ENCODE measurements around the gene CEP104. TPM values are rescaled to one million over a fixed set of nuclear protein-coding genes. Genes with fewer than 3 reads are reported as not detected.
A peak's percentile ranks its signal among the peaks of the same experiment; 100 is the strongest.

The CEP104 gene
- total and polyA plus RNA-seq, 4 experiments from 2014 or later = 10.3 to 64.4 (median 47.4) TPM

GRCh38 chr1:3828391-3828790 is 28.6 kb downstream of the CEP104 start:
- H3K36me3 Mint-ChIP-seq = peaks cover 58 to 73% of the 10 kb centered on the region in 2 donors
- peaks cover 38% of the 10 kb centered on the region for H3K36me3 ChIP-seq (ENCODE audit: insufficient read depth, low read length)

GRCh38 chr1:3827813-3828307 is 29.2 kb downstream of the CEP104 start:
- CTCF ChIA-PET (ENCODE audit: partially characterized antibody) = no interaction called here
- Histone ChIP-seq H3K9me3 (ENCODE audit: control insufficient read depth in 1 of 2, low read length in 2 of 2) (no peaks in the 10 kb centered on the region), H3K4me3 (ENCODE audit: low read length in 2 of 2) (no peak overlapping the region), H3K27me3 (ENCODE audit: insufficient read depth, low read length) (no peaks in the 10 kb centered on the region), H3K36me3 (ENCODE audit: insufficient read depth, low read length) (peaks cover 42% of the 10 kb centered on the region), H3K4me1 (ENCODE audit: insufficient read depth, low read length) (no peaks in the 10 kb centered on the region), H3K27ac (ENCODE audit: low read depth, low read length) (no peak overlapping the region)
- Mint-ChIP-seq H3K27ac (no peak overlapping the region), H3K4me3 (no peak overlapping the region), H3K36me3 (peaks cover 56 to 75% of the 10 kb centered on the region in 2 donors), H3K4me1 (no peaks in the 10 kb centered on the region), H3K27me3 (no peaks in the 10 kb centered on the region), H3K9me3 (no peaks in the 10 kb centered on the region)
- intact Hi-C loops (cut with micrococcal nuclease) = no loop called here
- POLR2A ChIA-PET (ENCODE audit: partially characterized antibody) = no interaction called here
- DNase-seq = no peak

More at GRCh38 chr1:3828391-3828790, 28.6 kb downstream of the CEP104 start:
- peak overlapping the region in 1 of 7 donors; percentile 56 for H3K27ac Mint-ChIP-seq
- H3K27me3 Mint-ChIP-seq = no peaks in the 10 kb centered on the region
- intact Hi-C loops (cut with micrococcal nuclease) = no loop called here
- no peaks in the 10 kb centered on the region for H3K27me3 ChIP-seq (ENCODE audit: insufficient read depth, low read length)
- CTCF ChIA-PET (ENCODE audit: partially characterized antibody) = no interaction called here
- POLR2A ChIA-PET (ENCODE audit: partially characterized antibody) = no interaction called here
- H3K27ac ChIP-seq (ENCODE audit: low read depth, low read length) = no peak overlapping the region
- H3K4me3 ChIP-seq (ENCODE audit: low read length in 2 of 2) = no peak overlapping the region
- H3K9me3 Mint-ChIP-seq = no peaks in the 10 kb centered on the region
- H3K4me1 Mint-ChIP-seq = no peaks in the 10 kb centered on the region
- no peak for DNase-seq
- no peaks in the 10 kb centered on the region for H3K9me3 ChIP-seq (ENCODE audit: control insufficient read depth in 1 of 2, low read length in 2 of 2)
- no peaks in the 10 kb centered on the region for H3K4me1 ChIP-seq (ENCODE audit: insufficient read depth, low read length)
- H3K4me3 Mint-ChIP-seq = no peak overlapping the region

DNA sequence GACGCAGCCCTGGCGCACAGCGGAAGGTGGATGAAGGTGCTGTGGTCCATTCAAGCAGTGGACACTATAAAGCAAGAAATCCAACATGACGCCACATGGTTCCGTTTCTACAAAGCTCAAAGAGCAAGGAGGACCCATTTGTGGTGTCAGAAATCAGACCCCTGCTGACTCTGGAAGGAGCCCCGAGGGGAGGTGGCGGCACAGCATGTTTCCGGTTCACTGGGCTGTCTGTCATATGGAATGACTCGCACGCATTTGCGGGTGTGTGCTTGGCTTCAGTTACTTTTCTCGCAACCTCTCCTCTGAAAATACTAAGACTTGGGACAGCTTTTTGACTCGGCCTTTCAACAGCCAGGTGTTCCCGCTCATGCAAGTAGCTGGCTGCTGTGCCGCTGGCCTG is 31.7 kb downstream of the CEP104 start:
- H3K27ac Mint-ChIP-seq = no peak overlapping the region
- intact Hi-C loops (cut with micrococcal nuclease) = no loop called here
- no peak overlapping the region for H3K4me3 ChIP-seq (ENCODE audit: low read length in 2 of 2)
- H3K27me3 Mint-ChIP-seq = no peaks in the 10 kb centered on the region
- H3K36me3 Mint-ChIP-seq = peaks cover 62 to 82% of the 10 kb centered on the region in 2 donors
- no peaks in the 10 kb centered on the region for H3K4me1 ChIP-seq (ENCODE audit: insufficient read depth, low read length)
- no peaks in the 10 kb centered on the region for H3K27me3 ChIP-seq (ENCODE audit: insufficient read depth, low read length)
- H3K4me3 Mint-ChIP-seq = no peak overlapping the region
- no peaks in the 10 kb centered on the region for H3K9me3 ChIP-seq (ENCODE audit: control insufficient read depth in 1 of 2, low read length in 2 of 2)
- peaks cover 0 to 2% (median 0%) of the 10 kb centered on the region in 4 donors for H3K4me1 Mint-ChIP-seq
- peaks cover 48% of the 10 kb centered on the region for H3K36me3 ChIP-seq (ENCODE audit: insufficient read depth, low read length)
- no peak overlapping the region for H3K27ac ChIP-seq (ENCODE audit: low read depth, low read length)
- ChIA-PET CTCF (ENCODE audit: partially characterized antibody) (no interaction called here), POLR2A (ENCODE audit: partially characterized antibody) (no interaction called here)
- no peak for DNase-seq
- H3K9me3 Mint-ChIP-seq = no peaks in the 10 kb centered on the region

DNA sequence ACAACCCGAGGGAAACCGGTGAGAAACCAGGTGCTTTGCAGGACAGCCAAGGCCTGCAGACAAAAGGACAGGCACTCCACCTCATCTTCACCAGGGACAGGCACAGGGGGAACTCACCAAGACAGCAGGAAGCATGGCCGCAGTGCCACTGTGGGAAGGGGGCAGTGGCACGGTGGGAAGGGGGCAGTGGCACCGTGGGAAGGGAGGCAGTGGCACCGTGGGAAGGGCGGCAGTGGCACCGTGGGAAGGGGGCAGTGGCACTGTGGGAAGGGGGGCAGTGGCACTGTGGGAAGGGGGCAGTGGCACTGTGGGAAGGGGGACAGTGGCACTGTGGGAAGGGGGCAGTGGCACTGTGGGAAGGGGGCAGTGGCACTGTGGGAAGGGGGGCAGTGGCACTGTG is 32.4 kb downstream of the CEP104 start:
- no peak overlapping the region for H3K4me3 ChIP-seq (ENCODE audit: low read length in 2 of 2)
- H3K36me3 ChIP-seq (ENCODE audit: insufficient read depth, low read length) = peaks cover 50% of the 10 kb centered on the region
- POLR2A ChIA-PET (ENCODE audit: partially characterized antibody) = no interaction called here
- no peaks in the 10 kb centered on the region for H3K9me3 ChIP-seq (ENCODE audit: control insufficient read depth in 1 of 2, low read length in 2 of 2)
- no peak overlapping the region for H3K27ac ChIP-seq (ENCODE audit: low read depth, low read length)
- CTCF ChIA-PET (ENCODE audit: partially characterized antibody) = no interaction called here
- intact Hi-C loops (cut with micrococcal nuclease) = no loop called here
- H3K4me1 ChIP-seq (ENCODE audit: insufficient read depth, low read length) = no peaks in the 10 kb centered on the region
- H3K27me3 Mint-ChIP-seq = no peaks in the 10 kb centered on the region
- no peak for DNase-seq
- no peaks in the 10 kb centered on the region for H3K27me3 ChIP-seq (ENCODE audit: insufficient read depth, low read length)
- H3K4me1 Mint-ChIP-seq = peaks cover 0 to 3% (median 0%) of the 10 kb centered on the region in 4 donors
- H3K4me3 Mint-ChIP-seq = no peak overlapping the region
- H3K36me3 Mint-ChIP-seq = peaks cover 61 to 81% of the 10 kb centered on the region in 2 donors
- H3K9me3 Mint-ChIP-seq = no peaks in the 10 kb centered on the region
- H3K27ac Mint-ChIP-seq = no peak overlapping the region

DNA sequence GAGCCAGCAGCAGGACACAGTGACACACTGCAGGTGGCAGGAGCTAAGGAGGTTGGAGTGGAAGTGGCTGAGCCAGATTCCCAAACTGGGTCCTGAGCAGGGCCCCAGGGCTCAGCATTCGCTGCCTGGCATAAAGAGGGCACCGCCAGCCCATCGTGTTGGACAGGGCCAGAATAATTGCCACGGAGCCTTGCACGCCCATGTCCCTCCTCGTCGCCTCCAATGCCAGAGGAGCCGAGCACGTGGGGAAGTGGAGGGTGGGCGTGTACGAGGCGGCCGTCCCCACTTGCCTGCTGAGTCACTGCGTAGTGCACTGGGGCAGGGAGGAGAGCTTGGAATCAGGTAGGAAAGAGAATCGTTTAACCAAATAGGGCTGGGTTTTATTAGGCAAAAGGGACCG is 34.6 kb downstream of the CEP104 start:
- no peak for DNase-seq
- H3K27ac Mint-ChIP-seq = no peak overlapping the region
- ChIA-PET POLR2A (ENCODE audit: partially characterized antibody) (no interaction called here), CTCF (ENCODE audit: partially characterized antibody) (interaction anchor here (0.6 kb wide), 1 partner anchor 11 kb away, joined by 3 read pairs; no protein-coding TSS in a partner anchor)
- no peaks in the 10 kb centered on the region for H3K27me3 Mint-ChIP-seq
- no peaks in the 10 kb centered on the region for H3K4me1 ChIP-seq (ENCODE audit: insufficient read depth, low read length)
- H3K9me3 Mint-ChIP-seq = no peaks in the 10 kb centered on the region
- H3K4me1 Mint-ChIP-seq = peaks cover 0 to 3% (median 0%) of the 10 kb centered on the region in 4 donors
- H3K9me3 ChIP-seq (ENCODE audit: control insufficient read depth in 1 of 2, low read length in 2 of 2) = no peaks in the 10 kb centered on the region
- H3K27ac ChIP-seq (ENCODE audit: low read depth, low read length) = no peak overlapping the region
- H3K36me3 Mint-ChIP-seq = peaks cover 58 to 74% of the 10 kb centered on the region in 2 donors
- H3K36me3 ChIP-seq (ENCODE audit: insufficient read depth, low read length) = peaks cover 38% of the 10 kb centered on the region
- H3K27me3 ChIP-seq (ENCODE audit: insufficient read depth, low read length) = no peaks in the 10 kb centered on the region
- intact Hi-C loops (cut with micrococcal nuclease) = no loop called here
- H3K4me3 Mint-ChIP-seq = no peak overlapping the region
- H3K4me3 ChIP-seq (ENCODE audit: low read length in 2 of 2) = no peak overlapping the region

DNA sequence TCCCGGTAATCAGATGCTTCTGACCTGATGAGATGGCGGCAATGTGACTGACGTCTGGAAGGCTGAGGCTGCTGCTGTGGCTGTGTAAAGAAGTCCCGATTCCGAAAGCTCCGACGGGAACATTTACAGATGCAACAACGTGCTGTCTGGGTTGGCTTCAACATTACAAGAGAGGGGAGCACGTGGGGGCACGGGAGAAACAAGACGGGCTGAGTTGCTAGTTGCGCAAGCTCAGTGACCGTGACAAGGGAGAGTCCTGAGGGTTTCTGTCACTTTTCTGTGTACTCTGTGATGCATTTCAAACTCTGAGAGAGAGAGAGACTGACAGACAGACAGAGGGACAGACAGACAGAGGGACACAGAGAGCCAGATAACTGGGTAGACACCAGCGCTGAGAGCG is 35.1 kb downstream of the CEP104 start:
- Mint-ChIP-seq H3K27ac (no peak overlapping the region), H3K36me3 (peaks cover 58 to 73% of the 10 kb centered on the region in 2 donors), H3K27me3 (no peaks in the 10 kb centered on the region), H3K4me1 (peaks cover 0 to 3% (median 0%) of the 10 kb centered on the region in 4 donors), H3K9me3 (no peaks in the 10 kb centered on the region), H3K4me3 (no peak overlapping the region)
- Histone ChIP-seq H3K36me3 (ENCODE audit: insufficient read depth, low read length) (peaks cover 38% of the 10 kb centered on the region), H3K27me3 (ENCODE audit: insufficient read depth, low read length) (no peaks in the 10 kb centered on the region), H3K4me3 (ENCODE audit: low read length in 2 of 2) (no peak overlapping the region), H3K27ac (ENCODE audit: low read depth, low read length) (no peak overlapping the region), H3K9me3 (ENCODE audit: control insufficient read depth in 1 of 2, low read length in 2 of 2) (no peaks in the 10 kb centered on the region), H3K4me1 (ENCODE audit: insufficient read depth, low read length) (no peaks in the 10 kb centered on the region)
- intact Hi-C loops (cut with micrococcal nuclease) = no loop called here
- CTCF ChIA-PET (ENCODE audit: partially characterized antibody) = interaction anchor here (0.6 kb wide), 1 partner anchor 11 kb away, joined by 3 read pairs; no protein-coding TSS in a partner anchor
- POLR2A ChIA-PET (ENCODE audit: partially characterized antibody) = no interaction called here
- no peak for DNase-seq

DNA sequence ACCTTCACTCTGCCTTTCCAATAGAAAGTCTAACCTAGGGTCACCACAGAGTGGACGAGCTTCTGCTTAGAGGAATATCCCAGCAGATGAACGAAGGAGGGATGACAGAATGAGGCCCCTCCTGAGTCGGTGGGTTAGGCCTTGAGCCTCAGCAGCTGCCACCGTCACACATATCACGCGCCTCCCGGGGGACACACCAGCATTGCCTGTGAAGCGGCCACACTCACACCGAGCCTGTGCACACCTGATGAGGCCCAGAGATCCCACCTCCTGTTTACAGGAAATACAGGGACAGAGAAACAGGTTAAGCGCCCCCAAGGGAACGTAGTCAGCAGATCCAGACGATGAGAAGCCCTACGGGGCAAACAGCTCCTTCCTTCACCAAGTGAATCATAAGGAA is 35.6 kb downstream of the CEP104 start:
- no peaks in the 10 kb centered on the region for H3K27me3 ChIP-seq (ENCODE audit: insufficient read depth, low read length)
- H3K4me1 Mint-ChIP-seq = peaks cover 0 to 3% (median 0%) of the 10 kb centered on the region in 4 donors
- POLR2A ChIA-PET (ENCODE audit: partially characterized antibody) = no interaction called here

GRCh38 chr1:3821004-3821403 is 36.0 kb downstream of the CEP104 start:
- no peaks in the 10 kb centered on the region for H3K9me3 ChIP-seq (ENCODE audit: control insufficient read depth in 1 of 2, low read length in 2 of 2)
- Mint-ChIP-seq H3K9me3 (no peaks in the 10 kb centered on the region), H3K27ac (no peak overlapping the region), H3K36me3 (peaks cover 52 to 70% of the 10 kb centered on the region in 2 donors), H3K4me1 (peaks cover 0 to 3% (median 0%) of the 10 kb centered on the region in 4 donors), H3K27me3 (no peaks in the 10 kb centered on the region), H3K4me3 (no peak overlapping the region)
- intact Hi-C loops (cut with micrococcal nuclease) = no loop called here
- H3K4me1 ChIP-seq (ENCODE audit: insufficient read depth, low read length) = no peaks in the 10 kb centered on the region
- POLR2A ChIA-PET (ENCODE audit: partially characterized antibody) = no interaction called here
- no peak for DNase-seq
- no peak overlapping the region for H3K4me3 ChIP-seq (ENCODE audit: low read length in 2 of 2)
- peaks cover 38% of the 10 kb centered on the region for H3K36me3 ChIP-seq (ENCODE audit: insufficient read depth, low read length)
- H3K27me3 ChIP-seq (ENCODE audit: insufficient read depth, low read length) = no peaks in the 10 kb centered on the region
- no peak overlapping the region for H3K27ac ChIP-seq (ENCODE audit: low read depth, low read length)
- CTCF ChIA-PET (ENCODE audit: partially characterized antibody) = no interaction called here

More for the DNA sequence above, 35.6 kb downstream of the CEP104 start:
- H3K4me3 ChIP-seq (ENCODE audit: low read length in 2 of 2) = no peak overlapping the region
- no peaks in the 10 kb centered on the region for H3K4me1 ChIP-seq (ENCODE audit: insufficient read depth, low read length)
- intact Hi-C loops (cut with micrococcal nuclease) = no loop called here
- peaks cover 38% of the 10 kb centered on the region for H3K36me3 ChIP-seq (ENCODE audit: insufficient read depth, low read length)
- H3K9me3 Mint-ChIP-seq = no peaks in the 10 kb centered on the region
- H3K9me3 ChIP-seq (ENCODE audit: control insufficient read depth in 1 of 2, low read length in 2 of 2) = no peaks in the 10 kb centered on the region
- CTCF ChIA-PET (ENCODE audit: partially characterized antibody) = no interaction called here
- H3K4me3 Mint-ChIP-seq = no peak overlapping the region
- H3K36me3 Mint-ChIP-seq = peaks cover 56 to 72% of the 10 kb centered on the region in 2 donors
- no peak overlapping the region for H3K27ac Mint-ChIP-seq
- H3K27me3 Mint-ChIP-seq = no peaks in the 10 kb centered on the region
- no peak for DNase-seq
- no peak overlapping the region for H3K27ac ChIP-seq (ENCODE audit: low read depth, low read length)
